IPS-20b (cell line): ENCODE results near the gene ACVR2B.

Source experiments
- H3K27ac ChIP-seq: one replicate; pipeline ENCODE4 v1.5.1; 2013; ENCODE audit warnings: low read length
- H3K27me3 ChIP-seq: 2 replicates; pipeline ENCODE4 v1.6.1; 2013; ENCODE audit warnings: mild to moderate bottlenecking, low read length, inconsistent platforms; ENCODE audit not compliant: insufficient read depth
- H3K36me3 ChIP-seq: 2 replicates; pipeline ENCODE4 v1.6.1; 2013; ENCODE audit warnings: low read depth, mild to moderate bottlenecking, inconsistent platforms, low read length, moderate library complexity; ENCODE audit not compliant: insufficient read depth
- H3K4me1 ChIP-seq: 2 replicates; pipeline ENCODE4 v1.6.1; 2013; ENCODE audit warnings: mild to moderate bottlenecking, control low read depth, inconsistent platforms, low read length, moderate library complexity; ENCODE audit not compliant: insufficient read depth
- H3K4me3 ChIP-seq: 2 replicates; pipeline ENCODE4 v1.5.1; 2013; ENCODE audit warnings: mild to moderate bottlenecking, low read length, inconsistent platforms
- H3K9ac ChIP-seq: 2 replicates; pipeline ENCODE4 v1.6.1; 2013; ENCODE audit warnings: low read depth, mild to moderate bottlenecking, inconsistent platforms, low read length, moderate library complexity
- H3K9me3 ChIP-seq: 2 replicates; pipeline ENCODE4 v1.6.1; 2013; ENCODE audit warnings: mild to moderate bottlenecking, low read depth, low read length, inconsistent platforms; ENCODE audit not compliant: insufficient read depth

Gene ACVR2B

DNA sequence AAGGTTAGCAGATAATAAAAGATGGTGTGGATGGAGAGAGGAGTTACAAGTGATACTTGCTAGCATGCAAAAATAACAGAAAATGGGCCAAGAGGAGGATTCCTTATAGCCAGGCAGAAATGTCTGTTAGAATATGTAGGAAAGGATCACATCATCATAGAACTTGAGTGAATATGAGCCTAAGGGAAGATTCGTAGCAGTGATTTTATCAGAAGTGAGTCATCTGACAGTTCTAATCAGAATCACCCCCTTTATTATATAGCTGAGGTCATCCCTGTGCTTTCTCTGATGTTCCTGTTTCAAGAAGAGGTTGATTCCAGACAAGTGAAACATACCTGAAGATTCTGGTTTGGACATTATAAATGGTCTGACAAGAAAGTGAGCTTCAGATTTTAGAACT is 65.3 kb downstream of the ACVR2B start:
- no peaks in the 10 kb centered on the region for H3K27me3 ChIP-seq
- peak overlapping the region; percentile 30 for H3K27ac ChIP-seq
- H3K9ac ChIP-seq, result no peak overlapping the region; the same call in 1 of the 2 replicates
- H3K4me3 ChIP-seq, result peak overlapping the region; percentile 41; the same call in 1 of the 2 replicates
- H3K4me1 ChIP-seq, result peaks cover 31% of the 10 kb centered on the region; the same call in 1 of the 2 replicates
- no peaks in the 10 kb centered on the region for H3K9me3 ChIP-seq
- peaks cover 44% of the 10 kb centered on the region for H3K36me3 ChIP-seq

DNA sequence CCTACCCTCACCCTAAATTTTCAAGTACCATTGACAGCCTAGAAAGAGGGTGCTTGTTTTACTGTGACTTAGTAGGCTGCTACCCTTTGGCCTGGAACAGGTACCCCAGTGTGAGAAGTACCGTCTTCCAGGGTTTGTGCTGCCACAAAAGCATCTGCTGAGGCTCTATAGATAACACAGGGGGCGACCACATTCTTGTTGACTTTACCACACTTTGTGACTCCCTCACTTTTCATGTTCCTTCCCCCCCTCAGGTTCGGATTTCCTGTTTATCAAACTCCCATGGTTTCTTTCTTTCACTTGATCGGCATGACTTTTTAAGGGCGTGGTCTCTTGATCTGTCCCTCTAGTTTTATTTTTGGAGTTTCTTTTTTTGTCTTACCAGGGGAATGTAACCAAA is 66.0 kb downstream of the ACVR2B start:
- Histone ChIP-seq H3K4me3 (peak overlapping the region; percentile 41; the same call in 1 of the 2 replicates), H3K4me1 (peaks cover 31% of the 10 kb centered on the region; the same call in 1 of the 2 replicates), H3K9me3 (no peaks in the 10 kb centered on the region), H3K27me3 (no peaks in the 10 kb centered on the region), H3K36me3 (peaks cover 46% of the 10 kb centered on the region), H3K27ac (peak overlapping the region; percentile 40), H3K9ac (peak overlapping the region; percentile 22; the same call in 1 of the 2 replicates)

DNA sequence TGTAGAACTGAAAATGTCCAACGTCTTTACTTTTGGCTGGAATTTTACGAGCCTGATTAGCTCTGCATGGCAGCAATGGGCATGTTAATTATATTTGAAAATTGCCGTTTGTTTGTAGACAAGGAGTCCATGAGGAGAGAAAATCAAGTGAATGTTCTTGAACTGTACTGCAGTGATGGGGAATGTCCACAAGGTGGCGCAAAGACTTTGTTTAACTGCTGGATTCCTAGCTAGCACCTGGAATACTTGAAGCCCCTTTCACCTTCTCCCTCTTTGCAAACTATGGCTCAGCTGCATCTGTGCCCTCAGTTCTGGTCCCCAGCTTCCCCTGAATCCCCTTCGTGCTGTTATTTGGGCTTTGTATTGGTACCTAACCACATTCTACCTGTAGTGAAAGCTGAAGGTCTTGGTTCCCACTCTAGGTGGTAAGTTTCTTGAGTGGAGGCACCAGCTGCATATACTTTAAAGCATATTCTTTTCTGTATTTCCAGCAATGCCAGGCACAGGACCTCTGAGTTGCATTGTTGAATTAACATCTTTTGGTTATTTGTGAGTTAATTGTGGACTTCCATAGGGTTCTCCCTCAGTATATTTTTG is 67.8 kb downstream of the ACVR2B start:
- peak overlapping the region; percentile 22; the same call in 1 of the 2 replicates for H3K9ac ChIP-seq
- no peaks in the 10 kb centered on the region for H3K9me3 ChIP-seq
- H3K36me3 ChIP-seq, result peaks cover 49% of the 10 kb centered on the region
- H3K4me1 ChIP-seq, result peaks cover 31% of the 10 kb centered on the region; the same call in 1 of the 2 replicates
- H3K27me3 ChIP-seq, result no peaks in the 10 kb centered on the region
- H3K4me3 ChIP-seq, result no peak overlapping the region
- H3K27ac ChIP-seq, result no peak overlapping the region

DNA sequence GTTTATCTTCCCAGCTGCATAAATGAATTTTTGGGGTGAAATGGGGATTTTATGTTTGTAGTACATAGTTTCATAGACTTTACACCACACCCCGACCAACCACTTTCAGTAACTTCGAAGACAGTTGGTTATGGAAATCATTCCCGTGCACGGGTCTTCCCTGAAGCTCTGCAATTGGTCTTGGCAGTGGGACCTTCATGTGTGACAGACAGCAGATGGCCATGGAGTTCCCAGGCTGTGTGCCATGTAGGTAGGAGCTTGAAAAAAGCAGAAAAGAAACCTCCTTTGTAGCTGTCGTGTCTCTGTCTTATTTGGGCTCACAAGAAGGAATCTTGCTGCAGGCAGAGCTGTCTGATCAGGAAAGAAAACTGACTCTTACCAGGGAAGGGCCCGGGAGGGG is 68.3 kb downstream of the ACVR2B start:
- H3K9me3 ChIP-seq, result no peaks in the 10 kb centered on the region
- H3K9ac ChIP-seq, result no peak overlapping the region
- no peak overlapping the region for H3K4me3 ChIP-seq
- peaks cover 31% of the 10 kb centered on the region; the same call in 1 of the 2 replicates for H3K4me1 ChIP-seq
- H3K27ac ChIP-seq, result no peak overlapping the region
- H3K27me3 ChIP-seq, result no peaks in the 10 kb centered on the region
- peaks cover 44% of the 10 kb centered on the region for H3K36me3 ChIP-seq

DNA sequence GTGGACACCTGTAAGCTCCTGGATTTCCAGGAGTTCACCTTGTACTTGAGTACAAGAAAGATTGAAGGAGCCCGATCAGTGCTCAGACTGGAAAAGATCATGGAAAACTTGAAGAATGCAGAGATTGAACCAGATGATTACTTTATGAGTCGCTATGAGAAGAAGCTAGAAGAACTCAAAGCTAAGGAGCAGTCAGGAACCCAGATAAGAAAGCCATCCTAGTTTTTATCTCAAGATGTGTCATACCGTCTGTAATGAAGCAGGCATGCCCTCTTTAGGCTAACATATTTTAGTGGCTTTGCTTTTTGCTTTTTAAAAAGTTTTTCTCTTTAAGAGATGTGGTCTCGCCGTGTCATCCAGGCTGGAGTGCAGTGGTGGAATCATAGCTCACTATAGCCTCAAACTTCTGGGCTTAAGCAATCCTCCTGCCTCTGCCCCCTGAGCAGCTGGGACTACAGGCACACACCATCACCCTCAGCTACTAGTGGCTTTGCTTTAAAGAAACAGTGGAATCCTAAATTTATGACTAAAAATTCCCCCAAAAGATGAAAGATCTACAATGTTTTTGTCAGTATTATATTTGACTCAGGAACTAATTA is 70.5 kb downstream of the ACVR2B start:
- no peak overlapping the region for H3K4me3 ChIP-seq
- no peaks in the 10 kb centered on the region for H3K9me3 ChIP-seq
- H3K36me3 ChIP-seq, result peaks cover 39% of the 10 kb centered on the region
- peaks cover 24% of the 10 kb centered on the region; the same call in 1 of the 2 replicates for H3K4me1 ChIP-seq
- H3K27me3 ChIP-seq, result no peaks in the 10 kb centered on the region
- H3K9ac ChIP-seq, result no peak overlapping the region
- H3K27ac ChIP-seq, result no peak overlapping the region

DNA sequence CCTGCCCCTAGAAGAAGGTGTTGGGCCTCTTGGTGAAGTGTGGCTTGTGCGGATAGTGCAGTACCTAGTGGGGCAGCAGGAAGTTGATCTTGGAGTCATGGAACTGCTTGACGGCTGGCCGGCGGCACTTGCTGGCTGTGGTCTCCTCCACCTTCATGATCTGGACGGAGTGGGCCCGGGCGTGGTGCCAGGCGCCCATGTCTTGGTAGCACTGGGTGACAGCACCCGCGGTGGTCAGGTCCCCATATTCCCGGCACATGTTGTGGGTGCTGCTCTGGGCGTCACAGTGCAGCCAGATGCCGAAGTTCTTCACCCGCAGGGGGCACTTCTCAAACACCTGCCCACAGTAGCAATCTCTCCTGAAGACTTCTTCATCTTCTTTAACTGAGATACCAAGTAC is 73.1 kb downstream of the ACVR2B start:
- Histone ChIP-seq H3K36me3 (peaks cover 36% of the 10 kb centered on the region), H3K9ac (no peak overlapping the region), H3K9me3 (no peaks in the 10 kb centered on the region), H3K4me1 (peaks cover under 1% of the 10 kb centered on the region; the same call in 1 of the 2 replicates), H3K27me3 (no peaks in the 10 kb centered on the region), H3K4me3 (no peak overlapping the region), H3K27ac (no peak overlapping the region)

DNA sequence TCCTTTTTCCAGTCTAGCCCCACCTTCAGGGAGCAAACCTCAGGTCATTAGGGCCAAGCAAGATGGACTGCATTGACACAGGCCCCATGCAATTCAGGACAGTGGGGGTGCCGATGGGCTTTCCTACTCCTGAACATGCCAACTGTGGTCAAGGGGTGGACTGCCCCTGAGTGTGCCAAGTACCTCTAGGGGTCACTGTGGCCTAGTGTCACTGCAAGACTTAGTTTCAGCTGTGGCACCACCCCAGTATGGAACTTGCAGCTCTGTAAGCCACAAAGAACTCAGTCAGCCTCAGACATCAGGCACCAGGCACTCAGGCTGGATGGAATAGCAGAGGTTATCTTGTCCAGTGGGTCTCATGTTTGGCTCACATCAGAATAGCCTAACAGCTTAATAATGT is 74.8 kb downstream of the ACVR2B start:
- H3K9me3 ChIP-seq, result no peaks in the 10 kb centered on the region
- no peaks in the 10 kb centered on the region for H3K27me3 ChIP-seq
- peaks cover 4% of the 10 kb centered on the region; the same call in 1 of the 2 replicates for H3K4me1 ChIP-seq
- H3K27ac ChIP-seq, result no peak overlapping the region
- no peak overlapping the region for H3K4me3 ChIP-seq
- peaks cover 27% of the 10 kb centered on the region for H3K36me3 ChIP-seq
- no peak overlapping the region for H3K9ac ChIP-seq

DNA sequence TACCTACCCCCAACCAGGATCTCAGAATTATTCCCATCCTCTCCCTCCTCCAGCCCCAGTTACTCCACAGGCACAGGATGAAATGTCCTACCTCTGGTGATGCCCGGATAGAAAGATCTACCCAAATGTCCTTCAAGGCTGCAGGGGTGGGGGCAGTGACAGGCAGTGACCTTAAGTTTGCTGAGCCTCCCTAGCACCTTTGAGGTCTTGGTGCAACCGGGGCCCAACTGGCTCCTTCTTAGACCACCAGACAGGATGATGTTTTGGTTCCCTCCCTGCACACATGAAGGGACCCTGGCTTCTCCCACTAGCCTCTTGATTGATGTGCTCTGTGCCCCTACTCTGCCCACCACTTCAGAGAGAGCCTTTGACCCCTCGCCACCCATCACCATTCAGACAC is 78.8 kb downstream of the ACVR2B start:
- Histone ChIP-seq H3K36me3 (no peaks in the 10 kb centered on the region), H3K27me3 (no peaks in the 10 kb centered on the region), H3K9me3 (no peaks in the 10 kb centered on the region), H3K27ac (no peak overlapping the region), H3K9ac (no peak overlapping the region), H3K4me1 (peaks cover 13% of the 10 kb centered on the region; the same call in 1 of the 2 replicates), H3K4me3 (no peak overlapping the region)

DNA sequence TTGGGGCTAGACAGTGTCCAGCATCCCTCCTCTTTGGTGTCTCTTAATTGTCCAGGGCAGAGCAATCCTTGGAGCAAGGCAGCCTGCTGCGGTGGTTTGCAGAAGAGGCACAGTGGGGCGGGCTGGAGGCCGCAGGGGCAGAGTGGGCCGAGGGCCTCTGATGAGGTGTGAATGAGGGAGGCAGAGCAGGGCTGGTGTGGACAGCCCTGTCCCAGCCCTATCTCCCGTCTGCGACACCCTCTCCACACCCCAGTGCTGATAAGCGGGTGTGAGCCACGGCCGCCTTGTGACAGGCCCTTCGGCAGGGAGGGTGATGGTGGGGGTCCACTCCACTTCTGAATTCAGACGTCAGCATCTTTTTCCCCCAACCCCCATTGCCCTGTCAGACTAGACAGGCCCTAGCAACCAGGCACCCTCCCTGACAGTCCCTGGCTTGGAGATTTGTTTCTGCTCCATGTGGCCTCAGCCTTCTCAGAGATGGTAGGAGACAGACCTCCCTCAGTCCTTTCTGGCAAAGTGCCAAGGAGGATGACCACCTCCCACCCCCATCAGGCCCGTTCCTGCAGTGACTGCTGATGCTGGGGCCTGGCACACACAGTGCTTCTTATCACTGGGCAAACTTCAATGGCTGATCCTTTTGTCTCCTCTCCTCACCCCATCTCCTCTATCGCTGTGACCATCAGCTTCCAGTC is 79.7 kb downstream of the ACVR2B start:
- no peak overlapping the region for H3K4me3 ChIP-seq
- H3K9ac ChIP-seq, result no peak overlapping the region
- H3K4me1 ChIP-seq, result peaks cover 13% of the 10 kb centered on the region; the same call in 1 of the 2 replicates
- H3K9me3 ChIP-seq, result no peaks in the 10 kb centered on the region
- H3K27ac ChIP-seq, result no peak overlapping the region
- no peaks in the 10 kb centered on the region for H3K27me3 ChIP-seq
- H3K36me3 ChIP-seq, result no peaks in the 10 kb centered on the region

DNA sequence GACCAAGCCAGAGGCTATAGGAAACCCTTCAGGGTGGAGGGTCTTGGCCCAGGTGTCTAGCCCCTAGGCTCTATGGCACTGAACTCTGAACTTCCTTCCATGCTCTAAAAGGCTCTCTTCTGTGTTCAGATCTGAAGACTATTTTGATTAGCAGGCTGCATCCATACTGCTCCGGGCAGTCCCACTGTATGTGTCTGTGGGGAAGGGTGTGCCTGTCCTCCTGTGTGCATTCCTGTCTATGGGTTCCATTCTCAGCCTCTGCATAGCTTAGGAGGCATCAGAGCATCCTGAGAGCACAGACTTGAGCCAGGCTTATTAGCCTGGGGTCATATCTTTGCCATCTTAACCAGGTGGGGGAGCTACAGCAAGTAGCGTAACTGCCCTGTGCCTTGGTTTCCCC is 80.5 kb downstream of the ACVR2B start:
- no peaks in the 10 kb centered on the region for H3K27me3 ChIP-seq
- no peak overlapping the region for H3K27ac ChIP-seq
- no peak overlapping the region for H3K9ac ChIP-seq
- H3K4me1 ChIP-seq, result peaks cover 13% of the 10 kb centered on the region; the same call in 1 of the 2 replicates
- no peaks in the 10 kb centered on the region for H3K9me3 ChIP-seq
- H3K4me3 ChIP-seq, result no peak overlapping the region
- H3K36me3 ChIP-seq, result no peaks in the 10 kb centered on the region

DNA sequence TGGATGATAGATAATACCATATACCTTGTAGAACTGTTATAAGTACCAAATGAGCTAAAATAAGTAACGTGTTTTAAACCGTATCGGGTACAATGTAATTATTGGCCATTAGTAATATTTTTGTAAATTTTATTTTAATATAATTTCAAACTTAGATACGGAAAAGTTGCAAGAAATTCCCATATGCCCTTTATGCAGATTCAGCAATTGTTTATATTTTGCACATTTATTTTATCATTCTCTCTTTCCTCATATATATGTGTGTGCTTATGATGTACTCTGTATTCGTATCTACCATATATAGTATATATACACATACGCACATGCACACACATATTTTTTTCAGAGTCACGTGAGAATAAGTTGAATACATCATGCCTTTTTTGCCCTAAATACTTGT is 80.9 kb downstream of the ACVR2B start:
- Histone ChIP-seq H3K36me3 (no peaks in the 10 kb centered on the region), H3K9me3 (no peaks in the 10 kb centered on the region), H3K27ac (no peak overlapping the region), H3K4me1 (peaks cover 13% of the 10 kb centered on the region; the same call in 1 of the 2 replicates), H3K27me3 (no peaks in the 10 kb centered on the region), H3K9ac (no peak overlapping the region), H3K4me3 (no peak overlapping the region)
